NOMO-1 treated with DMSO at 0.1 percent for 48 hours (cell line): ENCODE measurements around the gene FSTL4.

Source experiments
- DNase-seq: peaks from one replicate; lab custom pipeline; 2025; ENCODE audit not compliant: unreplicated experiment; lab: John Stamatoyannopoulos, UW

The FSTL4 gene

DNA sequence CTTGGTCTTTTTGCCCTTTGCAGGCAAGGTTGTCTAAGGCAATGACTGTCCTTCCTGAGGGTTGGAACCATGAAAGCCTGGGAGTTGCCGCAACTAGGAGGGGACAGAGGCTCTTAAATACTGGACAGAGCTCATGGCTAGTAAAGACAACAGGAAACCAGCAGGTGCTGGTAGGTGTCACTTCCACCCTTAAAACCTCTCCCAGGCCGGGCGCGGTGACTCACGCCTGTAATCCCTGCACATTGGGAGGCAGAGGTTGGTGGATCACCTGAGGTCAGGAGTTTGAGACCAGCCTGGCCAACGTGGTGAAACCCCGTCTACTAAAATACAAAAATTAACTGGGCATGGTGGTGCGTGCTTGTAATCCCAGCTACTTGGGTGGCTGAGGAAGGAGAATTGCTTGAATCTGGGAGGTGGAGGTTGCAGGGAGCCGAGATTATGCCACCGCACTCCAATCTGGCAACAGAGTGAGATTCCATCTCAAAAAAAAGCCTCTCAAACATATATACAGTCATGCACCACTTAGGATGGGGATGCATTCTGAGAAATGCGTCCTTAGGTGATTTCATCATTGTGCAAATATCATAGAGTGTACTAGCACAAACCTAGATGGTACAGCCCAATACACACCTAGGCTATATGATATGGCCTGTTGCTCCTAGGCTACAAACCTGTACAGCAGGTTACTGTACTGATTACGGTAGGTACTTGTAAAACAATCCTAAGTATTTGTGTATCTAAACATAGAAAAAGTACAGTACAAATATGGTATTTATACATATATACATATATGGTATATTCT, 457.9 kb downstream of the FSTL4 start:
- no peak for DNase-seq

DNA sequence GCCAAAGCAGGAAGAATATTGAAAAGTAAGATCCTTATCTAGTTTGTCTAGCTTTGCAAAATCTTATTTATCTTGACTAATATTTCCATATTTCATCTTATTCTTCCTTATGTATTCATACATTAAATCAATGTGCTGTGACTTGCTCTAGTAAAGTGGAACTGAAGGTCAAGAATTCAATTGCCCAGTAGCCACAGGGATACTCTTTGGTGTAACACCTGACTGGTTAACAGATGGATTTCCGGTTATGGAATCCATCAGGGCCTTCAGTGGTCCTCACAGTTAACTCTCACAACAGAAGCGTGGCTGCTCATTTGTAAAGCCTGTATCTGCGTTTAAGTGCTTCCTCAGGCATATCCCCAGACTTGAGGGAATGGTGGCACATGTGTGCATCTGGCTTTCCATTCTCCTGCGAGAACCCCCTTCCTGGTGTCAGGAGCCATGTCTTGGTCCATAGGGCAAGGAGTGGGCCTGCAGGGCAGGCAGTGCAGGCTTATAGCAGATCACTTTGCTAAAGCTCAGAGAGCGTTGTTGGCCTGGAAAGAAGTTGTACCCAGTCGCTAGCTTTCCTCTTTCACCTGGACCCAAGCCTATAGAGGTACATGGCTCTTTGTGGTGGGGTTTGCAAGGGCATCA, 461.3 kb downstream of the FSTL4 start:
- no peak for DNase-seq

GRCh38 chr5:133149345-133149744, 463.0 kb downstream of the FSTL4 start:
- DNase-seq, result no peak

DNA sequence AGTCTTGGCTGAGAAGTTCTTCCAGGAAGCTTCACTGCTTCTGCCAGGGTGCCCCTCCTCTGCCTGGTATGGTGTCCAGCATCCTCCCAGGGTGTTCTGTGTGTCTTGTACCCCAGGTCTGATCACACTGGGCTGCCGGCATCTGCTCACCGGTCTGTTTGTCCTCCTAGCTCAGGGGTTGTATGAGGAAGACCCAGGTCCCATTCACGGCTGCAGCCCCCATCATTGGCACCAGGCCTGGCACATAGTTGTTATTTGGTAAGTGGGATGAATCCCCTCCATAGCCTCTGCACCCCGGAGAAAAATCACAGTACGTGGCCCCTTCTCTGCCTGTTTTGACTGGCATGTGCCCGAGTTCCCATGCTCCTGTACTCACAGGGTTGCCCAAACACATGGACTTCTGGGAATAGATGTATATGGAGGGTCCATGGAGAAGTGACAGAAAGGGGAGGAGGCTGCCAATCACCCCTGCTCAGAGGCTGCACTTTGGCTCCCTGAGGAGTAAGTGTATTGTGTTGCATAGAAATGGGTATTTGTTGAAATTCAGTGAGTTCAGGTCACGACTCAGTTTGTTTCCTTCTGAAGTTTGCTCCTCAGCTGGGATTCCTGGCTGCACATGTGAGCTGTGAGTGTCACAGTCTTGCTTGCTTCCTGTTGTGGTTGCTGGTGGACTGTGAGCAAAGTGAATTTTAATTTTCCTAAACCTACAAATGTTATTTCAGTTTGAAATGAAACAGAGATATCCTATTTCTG, 464.4 kb downstream of the FSTL4 start:
- DNase-seq, result no peak

DNA sequence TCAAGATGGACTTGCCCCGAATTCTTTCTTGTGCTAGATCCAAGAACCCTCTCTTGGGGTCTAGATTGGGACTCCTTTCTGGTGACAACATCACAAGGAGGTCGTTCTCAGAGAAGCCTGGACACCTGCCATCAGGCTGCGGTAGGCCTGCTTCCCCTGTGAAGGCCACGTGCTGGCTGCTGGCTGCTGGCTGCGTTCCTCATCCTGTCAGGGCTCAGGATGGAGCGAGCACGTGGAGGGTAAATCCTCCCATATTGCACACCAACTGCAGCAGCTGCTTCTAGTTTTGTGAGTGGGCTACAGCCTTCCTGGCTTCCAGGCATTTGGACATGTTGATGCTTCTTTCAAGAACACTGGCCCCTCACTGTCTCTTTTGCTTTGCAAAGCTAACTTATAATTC, 464.9 kb downstream of the FSTL4 start:
- DNase-seq, result no peak
